HG03045 (cell line): ENCODE measurements around the gene SLC25A41.
"Not testable (repeated sequence)": the region's sequence is repeated elsewhere in the genome, so short reads cannot be mapped to it uniquely, and the experiment has no call there.

Experiments
- ATAC-seq: cut with Tn5 transposase; IDR thresholded peaks from one replicate; pipeline ENCODE4 v1.9.1; 2021; ENCODE audit warnings: mild to moderate bottlenecking, moderate library complexity; ENCODE audit not compliant: unreplicated experiment

Gene SLC25A41

DNA sequence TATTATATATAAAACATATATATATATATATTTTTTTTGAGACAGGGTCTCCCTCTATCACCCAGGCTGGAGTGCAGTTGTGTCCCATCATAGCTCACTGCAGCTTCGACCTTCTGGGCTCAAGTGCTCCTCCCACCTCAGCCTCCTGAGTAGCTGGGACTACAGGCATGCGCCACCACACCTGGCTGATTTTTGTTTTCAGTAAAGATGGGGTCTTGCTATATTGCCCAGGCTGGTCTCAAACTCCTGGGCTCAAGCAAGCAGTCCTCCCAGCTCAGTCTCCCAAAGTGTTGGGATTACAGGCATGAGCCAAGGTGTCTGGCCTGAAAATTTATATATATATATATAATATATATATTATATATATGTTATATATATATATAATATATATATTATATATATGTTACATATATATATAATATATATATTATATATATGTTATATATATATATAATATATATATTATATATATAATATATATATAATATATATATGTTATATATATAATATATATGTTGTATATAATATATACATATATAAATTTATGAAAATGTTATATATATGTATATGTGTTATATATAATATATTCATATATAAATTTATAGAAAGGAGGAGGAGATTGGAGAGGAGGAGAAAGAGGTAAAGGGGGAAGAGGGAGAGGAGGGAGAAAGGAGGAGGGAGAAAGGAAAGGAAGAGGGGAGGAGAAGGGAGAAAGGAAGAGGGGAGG, 4.7 kb downstream of the SLC25A41 start:
- ATAC-seq: not testable (repeated sequence)

- ATAC-seq: no peak
These were observed 6.4 kb downstream of the SLC25A41 start for GRCh38 chr19:6427131-6427530.

DNA sequence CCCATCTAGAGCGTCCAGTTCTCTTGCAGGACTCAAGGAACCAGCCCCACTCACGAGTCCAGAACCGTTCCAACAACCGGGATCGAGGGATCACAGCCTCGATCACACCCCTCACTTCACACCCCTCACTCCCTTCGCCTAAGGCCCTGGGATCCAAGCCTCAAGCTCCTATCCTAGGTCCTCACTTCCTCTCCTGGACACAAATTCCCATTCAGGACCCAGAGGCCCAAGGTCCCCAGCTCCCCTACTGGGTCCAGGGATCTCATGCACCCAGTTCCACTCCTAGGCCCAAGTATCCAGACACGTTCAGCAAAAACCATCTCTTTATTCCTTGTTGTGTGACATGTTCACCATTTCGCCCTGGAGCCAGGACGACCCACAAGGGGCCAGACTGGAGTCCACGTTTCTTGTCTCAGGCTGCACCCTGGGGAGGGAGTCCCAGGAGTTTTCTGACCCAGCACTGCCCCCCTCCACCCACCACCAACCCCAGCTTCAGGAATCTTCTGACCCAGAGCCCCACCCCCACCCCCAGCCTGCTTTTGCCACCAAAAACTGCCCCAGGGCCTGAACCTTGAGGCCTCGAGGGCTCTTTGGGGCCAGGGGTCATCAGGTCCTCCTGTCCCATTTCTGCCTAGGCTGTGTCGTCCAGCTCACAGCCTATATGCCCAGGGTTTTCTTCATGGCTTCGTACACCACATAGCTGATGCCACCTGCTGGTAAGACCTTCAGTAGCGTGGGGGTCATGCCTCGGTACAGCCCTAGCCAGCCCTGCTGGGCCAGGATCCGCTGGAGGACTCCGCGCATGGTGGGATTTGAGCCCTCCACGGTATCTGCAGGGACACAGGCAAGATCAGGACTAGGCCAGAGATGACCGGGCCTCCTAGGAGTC, 7.6 kb downstream of the SLC25A41 start:
- ATAC-seq: no peak

DNA sequence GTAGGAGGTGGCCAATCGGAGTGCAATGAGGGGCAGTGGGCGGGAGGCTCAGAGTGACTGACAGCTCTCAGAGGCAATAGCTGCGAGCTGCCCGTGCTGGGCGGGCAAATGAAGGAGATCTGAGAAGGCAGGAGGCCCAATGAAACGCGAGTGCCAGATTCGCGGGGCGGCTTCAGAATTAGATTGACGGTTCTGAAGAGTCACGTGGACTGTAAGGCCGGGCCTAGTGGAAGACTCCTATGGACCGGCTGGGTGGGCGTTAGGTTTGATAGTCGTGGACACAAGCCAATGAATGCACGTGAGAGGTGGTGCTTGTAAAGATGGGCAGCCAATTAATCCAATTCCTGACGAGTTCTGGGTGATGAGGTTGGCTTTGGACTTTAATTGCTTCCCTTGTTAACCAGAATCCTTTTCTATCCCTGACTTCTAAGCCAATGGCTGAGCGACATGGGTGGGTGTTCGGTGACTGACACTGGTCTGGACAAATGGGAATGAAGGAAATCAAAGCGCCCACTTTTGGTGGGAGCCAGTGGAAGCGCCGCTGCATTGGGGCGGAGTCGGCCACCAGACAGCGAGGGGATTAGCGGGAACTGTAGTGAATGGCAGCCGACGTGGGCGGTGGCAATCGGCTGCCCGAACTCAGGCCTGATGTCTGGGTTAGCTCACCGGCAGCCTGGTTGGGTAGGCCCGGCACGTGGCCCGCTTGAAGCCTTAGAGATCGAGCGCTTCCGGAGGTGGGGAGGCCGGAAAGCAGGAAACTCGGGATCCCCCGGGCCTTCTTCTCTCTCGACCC, 8.4 kb downstream of the SLC25A41 start:
- peak; percentile 85 for ATAC-seq

- no peak for ATAC-seq
These were observed 9.2 kb downstream of the SLC25A41 start, which contains the start of gene KHSRP for GRCh38 chr19:6424195-6424938. Gene KHSRP (minus strand): TSS chr19:6424811. CDS start chr19:6424701, 110 bp downstream.

GRCh38 chr19:6423499-6424194, 9.9 kb downstream of the SLC25A41 start:
- ATAC-seq: no peak

DNA sequence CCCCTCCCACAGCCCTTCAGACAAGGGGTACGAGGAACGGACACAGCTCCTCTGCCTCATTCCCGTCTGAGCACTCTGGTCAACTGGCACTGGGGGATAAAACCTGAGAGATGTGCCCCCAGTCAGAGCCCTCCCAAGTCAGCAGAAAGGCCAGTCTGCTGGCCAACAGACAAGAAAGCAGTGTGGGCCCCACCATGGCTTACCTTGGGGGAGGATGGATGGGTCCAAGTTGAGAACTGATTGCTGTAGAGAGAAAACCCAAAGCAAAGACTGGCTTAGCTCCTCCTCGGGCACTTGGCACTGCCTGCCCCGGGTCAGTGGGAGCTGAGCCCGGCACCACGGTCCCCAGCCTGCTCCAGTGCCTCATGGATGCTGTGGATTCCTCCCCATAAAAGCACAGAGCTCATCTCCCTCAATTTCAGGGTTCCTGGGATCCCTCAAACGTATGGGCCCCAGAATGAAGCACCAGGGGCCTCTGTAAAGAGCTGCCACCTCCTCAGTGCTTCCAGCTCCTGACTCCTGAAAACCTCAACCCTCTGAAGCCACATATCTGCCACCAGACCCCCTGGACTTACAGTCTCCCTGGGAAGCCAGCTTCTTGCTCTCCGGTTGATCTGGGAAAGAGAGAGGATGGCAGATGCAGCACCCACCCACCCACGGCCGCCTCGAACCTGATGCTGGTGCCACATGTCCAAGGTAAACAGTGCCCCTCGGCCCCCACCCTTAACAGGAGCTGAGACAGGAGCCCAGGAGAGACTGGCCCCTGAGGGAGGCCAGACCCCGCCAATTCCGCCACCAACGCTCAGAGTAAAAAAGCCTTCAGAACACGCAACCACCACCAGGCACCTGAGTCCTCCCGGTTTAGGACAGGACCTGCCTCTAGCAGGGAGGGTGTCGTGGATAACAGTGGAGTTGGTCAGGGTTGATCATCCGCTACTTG, 12.2 kb downstream of the SLC25A41 start:
- no peak for ATAC-seq

DNA sequence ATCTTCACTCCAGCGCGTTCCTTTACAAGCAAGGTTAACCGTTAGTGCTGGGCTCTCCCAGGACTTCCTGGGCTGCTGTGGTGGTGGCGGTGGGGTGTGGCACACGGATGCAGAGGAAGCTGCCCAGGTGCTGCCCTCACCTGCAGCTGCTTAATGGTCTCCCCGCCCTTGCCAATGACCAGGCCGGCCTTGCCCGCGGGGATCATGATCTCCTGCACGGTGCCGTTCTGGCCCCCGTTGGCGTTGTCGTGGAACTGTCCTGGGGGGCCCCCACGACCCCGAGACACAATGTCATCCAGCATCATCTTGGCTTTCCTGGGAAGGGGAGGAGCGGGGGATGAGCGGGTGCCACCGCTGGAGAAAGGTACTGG, 15.0 kb downstream of the SLC25A41 start:
- ATAC-seq: no peak

DNA sequence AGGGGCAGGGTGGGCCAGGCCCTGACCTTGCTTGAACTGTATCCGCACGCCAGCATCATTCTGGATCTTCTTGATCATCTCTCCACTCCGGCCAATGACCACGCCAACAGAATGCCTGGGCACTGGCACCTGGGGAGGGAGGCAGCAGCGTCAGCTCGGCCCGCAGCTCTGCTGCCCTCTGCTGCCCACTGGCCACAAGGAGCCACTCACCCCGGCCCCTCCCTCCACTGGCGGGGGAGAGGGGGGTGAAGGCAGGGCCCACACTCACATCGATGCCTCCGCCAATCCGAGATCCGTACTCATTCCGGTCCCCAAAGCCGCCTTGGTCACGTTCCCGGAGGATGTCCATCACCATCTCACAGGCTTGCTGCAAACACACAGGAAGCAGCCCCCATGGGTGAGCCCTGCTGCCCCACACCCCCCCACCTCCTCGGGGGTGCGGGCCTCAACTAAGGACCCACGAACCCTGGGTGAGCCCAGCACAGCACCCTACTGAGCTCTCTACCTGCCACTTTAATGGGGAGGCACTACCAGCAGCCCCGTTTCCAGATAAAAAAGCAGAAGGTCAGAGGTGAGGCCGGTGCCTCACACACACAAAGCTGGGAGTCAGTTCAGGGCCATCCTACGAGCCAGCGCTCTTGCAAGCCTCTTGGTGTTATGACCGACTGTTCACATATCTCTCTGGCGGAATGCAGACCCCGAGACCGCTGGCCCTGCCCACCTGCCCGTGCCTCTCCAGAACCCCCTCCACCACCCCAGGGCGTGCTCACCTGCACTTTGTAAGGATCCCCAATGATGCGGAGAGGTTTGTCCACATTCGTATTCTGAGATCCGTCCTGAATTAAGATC, 15.6 kb downstream of the SLC25A41 start:
- no peak for ATAC-seq

- ATAC-seq: no peak
These were observed 16.7 kb downstream of the SLC25A41 start for GRCh38 chr19:6416658-6417405.

- no peak for ATAC-seq
These were observed 17.9 kb downstream of the SLC25A41 start for GRCh38 chr19:6415591-6416190.

DNA sequence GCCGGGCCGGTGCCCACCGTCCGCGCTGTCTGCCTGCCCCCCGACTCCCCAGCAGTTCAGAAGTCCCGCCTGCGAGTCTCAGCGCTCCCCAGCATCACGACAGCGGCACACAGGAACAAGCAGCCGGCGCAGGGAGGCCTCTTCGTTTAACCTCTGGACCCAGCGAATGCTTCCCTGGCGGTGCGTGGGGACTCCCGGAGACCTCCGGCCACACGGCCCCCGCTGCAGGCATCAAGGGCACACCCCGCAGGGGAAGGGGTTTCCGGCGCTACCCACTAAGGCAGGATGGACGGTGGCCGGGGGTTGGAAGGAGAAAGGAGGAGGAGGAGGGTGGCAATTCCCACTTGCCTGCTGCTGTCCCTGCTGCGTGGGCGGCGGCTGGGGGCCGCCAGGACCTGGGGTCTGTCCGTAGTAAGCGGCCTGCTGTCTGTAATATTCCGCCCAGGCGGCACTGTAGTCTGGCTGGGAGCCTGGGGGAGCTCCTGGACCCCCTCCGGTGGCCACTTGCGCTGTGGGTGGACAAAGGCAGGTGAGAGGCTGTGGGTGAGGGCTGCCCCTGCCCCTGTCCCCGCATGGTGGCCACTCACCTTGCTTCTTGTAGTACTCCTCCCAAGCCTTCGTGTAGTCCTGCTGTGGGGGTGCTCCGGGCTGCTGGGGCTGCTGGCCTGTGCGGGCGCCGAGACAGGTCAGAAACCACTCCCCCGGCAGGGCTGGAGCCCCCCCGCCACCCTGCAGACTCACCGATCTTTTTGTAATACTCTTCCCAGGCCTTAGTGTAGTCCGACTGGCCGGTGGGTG, 18.6 kb downstream of the SLC25A41 start:
- no peak for ATAC-seq

DNA sequence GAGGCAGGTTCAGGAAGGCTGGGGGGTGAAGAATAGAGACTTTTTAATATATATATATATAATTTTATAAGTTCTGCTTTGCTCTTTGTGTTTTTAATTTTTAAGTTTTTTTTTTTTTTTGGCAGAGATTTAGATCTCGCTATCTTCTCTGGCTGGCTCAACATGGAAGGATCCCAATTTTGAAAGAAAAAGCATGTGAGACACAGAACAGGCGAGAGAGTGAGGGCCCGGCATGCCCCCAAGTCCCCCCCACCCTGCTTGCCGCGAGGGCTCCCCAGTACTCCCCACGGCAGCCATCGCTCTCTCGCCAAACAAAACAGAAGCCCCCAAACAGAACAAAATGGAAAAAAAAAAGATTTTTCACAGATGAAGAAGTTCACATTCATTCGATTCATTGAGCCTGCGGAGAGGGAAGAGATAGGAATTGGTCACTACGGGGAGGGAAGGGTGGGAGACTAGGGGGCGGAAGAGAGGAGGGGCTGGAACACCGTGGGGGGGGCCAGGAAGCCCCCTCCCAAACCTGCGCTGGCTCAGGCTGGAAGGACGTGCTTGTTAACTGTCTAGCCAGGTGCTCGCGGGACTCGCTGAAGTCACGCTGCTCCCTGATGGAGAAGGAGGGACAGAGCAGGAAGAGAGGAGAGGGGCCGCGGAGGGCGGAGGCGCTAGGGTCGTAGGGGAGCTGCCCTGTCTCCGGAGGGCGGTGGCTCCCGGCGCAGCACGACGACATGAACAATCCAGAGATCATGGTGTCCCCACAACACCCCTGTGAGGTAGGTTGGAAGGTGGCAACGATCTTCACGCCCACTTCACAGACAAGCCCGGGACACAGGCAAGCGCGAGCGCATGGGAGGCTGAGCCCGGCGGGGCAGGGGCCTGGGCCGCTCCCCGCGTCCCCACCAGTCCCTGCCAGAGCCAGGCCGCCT, 19.6 kb downstream of the SLC25A41 start:
- ATAC-seq: no peak

GRCh38 chr19:6413291-6413690, 20.3 kb downstream of the SLC25A41 start:
- ATAC-seq: no peak
